D721Med (cell line): ENCODE results near the gene HFM1.
A peak's percentile ranks its signal among the peaks of the same experiment; 100 is the strongest.
"Not testable (repeated sequence)": the region's sequence is repeated elsewhere in the genome, so short reads cannot be mapped to it uniquely, and the experiment has no call there.

Experiments
- DNase-seq: peaks from one replicate; pipeline ENCODE4 v3.0.0; 2011; ENCODE audit warnings: low spot score; ENCODE audit not compliant: insufficient read length
- FAIRE-seq: peaks from 2 replicates; lab custom pipeline; 2011; peaks lifted over from hg19 to GRCh38; lab: Jason Lieb, UNC
- CTCF ChIP-seq: IDR thresholded peaks from 2 replicates; pipeline ENCODE4 v1.5.1; 2012; ENCODE audit warnings: mild to moderate bottlenecking, control low read depth; ENCODE audit not compliant: insufficient read depth; ENCODE audit errors: missing control alignments

Gene HFM1

DNA sequence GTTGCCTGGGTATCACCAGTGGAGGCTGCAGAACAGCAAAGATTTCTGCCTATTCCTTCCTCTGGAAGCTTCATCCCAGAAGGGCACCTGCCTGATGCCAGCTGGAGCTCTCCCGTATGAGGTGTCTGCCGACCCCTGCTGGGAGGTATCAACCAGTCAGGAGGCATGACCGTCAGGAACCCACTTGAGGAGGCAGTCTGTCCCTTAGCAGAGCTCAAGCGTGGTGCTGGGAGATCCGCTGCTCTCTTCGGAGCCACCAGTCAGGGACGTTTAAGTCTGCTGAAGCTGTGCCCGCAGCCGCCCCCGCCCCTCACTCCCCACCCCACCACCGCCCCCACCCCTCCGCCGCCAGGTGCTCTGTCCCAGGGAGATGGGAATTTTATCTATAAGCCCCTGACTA is 23.1 kb upstream of the HFM1 start:
- DNase-seq, result no peak
- no peak for FAIRE-seq
- TF ChIP-seq CTCF, result no peak

DNA sequence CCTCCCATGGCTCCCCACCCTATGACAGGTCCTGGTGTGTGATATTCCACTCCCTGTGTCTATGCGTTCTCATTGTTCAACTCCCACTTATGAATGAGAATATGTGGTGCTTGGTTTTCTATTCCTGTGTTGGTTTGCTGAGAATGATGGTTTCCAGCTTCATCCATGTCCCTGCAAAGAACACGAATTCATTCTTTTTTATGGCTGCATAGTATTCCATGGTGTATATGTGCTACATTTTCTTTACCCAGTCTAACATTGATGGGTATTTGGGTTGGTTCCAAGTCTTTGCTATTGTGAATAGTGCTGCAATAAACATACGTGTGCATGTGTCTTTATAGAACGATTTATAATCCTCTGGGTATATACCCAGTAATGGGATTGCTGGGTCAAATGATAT is 17.9 kb upstream of the HFM1 start:
- not testable (repeated sequence) for FAIRE-seq

DNA sequence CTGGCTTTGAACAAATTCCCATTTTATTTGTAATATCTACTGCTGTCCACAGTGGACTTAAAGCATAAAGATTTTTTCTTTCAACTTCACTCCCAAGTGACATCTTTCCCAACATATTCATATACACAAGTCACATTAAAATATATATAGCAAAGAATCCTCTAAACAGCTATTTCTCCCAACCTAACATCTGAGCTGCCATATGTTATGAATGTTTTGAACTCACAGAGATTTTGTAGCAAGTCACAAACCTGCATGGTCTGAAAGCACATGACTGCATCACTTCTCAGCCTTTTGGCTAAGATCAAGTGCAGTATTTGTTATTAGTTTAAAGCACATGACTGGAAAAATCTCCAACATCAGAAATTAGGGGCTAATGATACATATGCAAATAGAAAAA is 7.7 kb upstream of the HFM1 start:
- DNase-seq (no peak), FAIRE-seq (no peak)
- no peak for TF ChIP-seq CTCF

More for the DNA sequence above, 17.9 kb upstream of the HFM1 start:
- not testable (repeated sequence) for DNase-seq

- no peak for FAIRE-seq
- DNase-seq, result no peak
- TF ChIP-seq CTCF, result peak; percentile 38
Measured at GRCh38 chr1:91406773-91407389, 2.2 kb upstream of the HFM1 start.

GRCh38 chr1:91402023-91402422 is 2.6 kb downstream of the HFM1 start:
- no peak for DNase-seq
- TF ChIP-seq CTCF, result peak; percentile 69
- FAIRE-seq, result peak; percentile 93

GRCh38 chr1:91400133-91400725 is 4.4 kb downstream of the HFM1 start:
- no peak for DNase-seq
- no peak for FAIRE-seq
- no peak for TF ChIP-seq CTCF

DNA sequence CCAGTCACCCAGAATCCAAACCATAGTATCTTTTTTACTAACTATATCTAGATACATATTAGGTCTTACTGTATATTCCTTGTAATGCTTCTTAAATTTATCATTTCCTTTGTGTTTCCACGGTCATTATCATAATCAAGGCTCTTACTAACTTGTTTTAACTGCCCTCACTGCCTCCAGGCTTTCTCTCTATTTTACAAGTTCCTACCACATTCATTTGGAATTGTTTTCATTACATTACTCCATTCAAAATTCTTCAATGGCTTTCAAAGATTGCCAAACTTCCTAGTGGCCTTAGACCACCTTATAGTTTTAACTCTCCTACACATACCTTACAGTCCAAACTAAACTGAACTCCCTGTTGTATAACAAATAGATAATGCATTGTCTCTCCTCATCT is 6.3 kb downstream of the HFM1 start:
- FAIRE-seq, result no peak

More for the DNA sequence above, 6.3 kb downstream of the HFM1 start:
- TF ChIP-seq CTCF, result no peak
- no peak for DNase-seq
